BE2C (cell line): Measurements from ENCODE around the gene COX14.
"Not testable (repeated sequence)": the region's sequence is repeated elsewhere in the genome, so short reads cannot be mapped to it uniquely, and the experiment has no call there.

Source experiments
- DNase-seq: peaks from one replicate; pipeline ENCODE4 v3.0.0-alpha.2; 2020
- H3K27me3 ChIP-seq: fragments of 250-450 bp; sonication (Bioruptor Pico); 2 replicates; pipeline ENCODE4 v1.5.1; 2020; ENCODE audit warnings: mild to moderate bottlenecking
- H3K36me3 ChIP-seq: fragments of 250-450 bp; sonication (Bioruptor Pico); 2 replicates; pipeline ENCODE4 v1.5.1; 2020; ENCODE audit warnings: mild to moderate bottlenecking
- H3K4me1 ChIP-seq: fragments of 250-450 bp; sonication (Bioruptor Pico); 2 replicates; pipeline ENCODE4 v1.5.1; 2020
- H3K4me3 ChIP-seq: 2 replicates; pipeline ENCODE4 v1.5.1; 2011; ENCODE audit warnings: low read depth, low read length
- H3K9me3 ChIP-seq: fragments of 250-450 bp; sonication (Bioruptor Pico); 2 replicates; pipeline ENCODE4 v1.5.1; 2020
- TF ChIP-seq, protein P1 (sequence below): IDR thresholded peaks from 2 replicates; pipeline ENCODE4 v1.5.1; 2012; ENCODE audit warnings: mild to moderate bottlenecking, low read depth, low read length

The COX14 gene

GRCh38 chr12:50149311-50149710 is 37.3 kb downstream of the COX14 start:
- Histone ChIP-seq H3K9me3 (no peaks in the 10 kb centered on the region), H3K4me3 (no peak overlapping the region), H3K27me3 (no peaks in the 10 kb centered on the region), H3K36me3 (no peaks in the 10 kb centered on the region), H3K4me1 (peaks cover 5% of the 10 kb centered on the region)
- TF ChIP-seq, protein P1, sequence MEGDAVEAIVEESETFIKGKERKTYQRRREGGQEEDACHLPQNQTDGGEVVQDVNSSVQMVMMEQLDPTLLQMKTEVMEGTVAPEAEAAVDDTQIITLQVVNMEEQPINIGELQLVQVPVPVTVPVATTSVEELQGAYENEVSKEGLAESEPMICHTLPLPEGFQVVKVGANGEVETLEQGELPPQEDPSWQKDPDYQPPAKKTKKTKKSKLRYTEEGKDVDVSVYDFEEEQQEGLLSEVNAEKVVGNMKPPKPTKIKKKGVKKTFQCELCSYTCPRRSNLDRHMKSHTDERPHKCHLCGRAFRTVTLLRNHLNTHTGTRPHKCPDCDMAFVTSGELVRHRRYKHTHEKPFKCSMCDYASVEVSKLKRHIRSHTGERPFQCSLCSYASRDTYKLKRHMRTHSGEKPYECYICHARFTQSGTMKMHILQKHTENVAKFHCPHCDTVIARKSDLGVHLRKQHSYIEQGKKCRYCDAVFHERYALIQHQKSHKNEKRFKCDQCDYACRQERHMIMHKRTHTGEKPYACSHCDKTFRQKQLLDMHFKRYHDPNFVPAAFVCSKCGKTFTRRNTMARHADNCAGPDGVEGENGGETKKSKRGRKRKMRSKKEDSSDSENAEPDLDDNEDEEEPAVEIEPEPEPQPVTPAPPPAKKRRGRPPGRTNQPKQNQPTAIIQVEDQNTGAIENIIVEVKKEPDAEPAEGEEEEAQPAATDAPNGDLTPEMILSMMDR: no peak
- DNase-seq: no peak

GRCh38 chr12:50151047-50151687 is 39.1 kb downstream of the COX14 start:
- H3K36me3 ChIP-seq: no peaks in the 10 kb centered on the region
- no peaks in the 10 kb centered on the region for H3K9me3 ChIP-seq
- TF ChIP-seq, protein P1: no peak
- DNase-seq: no peak
- H3K4me1 ChIP-seq: no peaks in the 10 kb centered on the region
- no peaks in the 10 kb centered on the region for H3K27me3 ChIP-seq
- no peak overlapping the region for H3K4me3 ChIP-seq

DNA sequence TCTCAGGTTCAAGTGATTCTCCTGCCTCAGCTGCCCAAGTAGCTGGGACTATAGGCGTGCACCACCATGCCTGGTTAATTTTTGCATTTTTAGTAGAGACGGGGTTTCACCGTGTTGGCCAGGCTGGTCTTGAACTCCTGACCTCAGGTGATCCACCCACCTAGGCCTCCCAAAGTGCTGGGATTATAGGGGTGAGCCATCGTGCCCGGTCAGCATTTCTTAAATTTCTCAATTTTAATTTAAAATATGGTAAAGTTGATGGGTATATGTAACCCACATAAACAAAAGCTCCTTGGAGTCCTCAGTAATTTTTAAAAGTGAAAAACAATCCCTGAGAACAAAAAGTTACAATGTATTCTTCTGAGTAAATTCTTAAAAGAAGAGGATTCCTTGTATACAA is 42.9 kb downstream of the COX14 start:
- DNase-seq, H3K9me3 ChIP-seq, H3K27me3 ChIP-seq, H3K36me3 ChIP-seq, H3K4me3 ChIP-seq, H3K4me1 ChIP-seq: not testable (repeated sequence)

DNA sequence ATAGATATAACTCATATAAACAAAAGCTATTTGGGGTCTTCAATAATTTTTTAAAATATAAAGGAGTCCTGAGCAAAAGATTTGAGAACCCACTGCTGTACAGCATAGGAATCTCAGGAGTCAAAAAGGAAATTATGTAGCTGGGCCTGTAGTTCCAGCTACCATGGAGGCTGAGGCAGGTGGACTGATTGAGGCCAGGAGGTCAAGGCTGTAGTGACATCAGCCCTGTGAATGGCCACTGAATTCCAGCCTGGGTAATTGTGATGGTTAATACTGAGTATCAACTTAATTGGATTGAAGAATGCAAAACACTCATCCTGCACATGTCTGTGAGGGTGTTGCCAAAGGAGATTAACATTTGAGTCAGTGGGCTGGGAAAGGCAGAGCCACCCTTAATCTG is 44.6 kb downstream of the COX14 start:
- Histone ChIP-seq H3K36me3 (no peaks in the 10 kb centered on the region), H3K4me1 (no peaks in the 10 kb centered on the region), H3K9me3 (no peaks in the 10 kb centered on the region), H3K27me3 (no peaks in the 10 kb centered on the region), H3K4me3 (no peak overlapping the region)
- DNase-seq: no peak
- TF ChIP-seq, protein P1: no peak

DNA sequence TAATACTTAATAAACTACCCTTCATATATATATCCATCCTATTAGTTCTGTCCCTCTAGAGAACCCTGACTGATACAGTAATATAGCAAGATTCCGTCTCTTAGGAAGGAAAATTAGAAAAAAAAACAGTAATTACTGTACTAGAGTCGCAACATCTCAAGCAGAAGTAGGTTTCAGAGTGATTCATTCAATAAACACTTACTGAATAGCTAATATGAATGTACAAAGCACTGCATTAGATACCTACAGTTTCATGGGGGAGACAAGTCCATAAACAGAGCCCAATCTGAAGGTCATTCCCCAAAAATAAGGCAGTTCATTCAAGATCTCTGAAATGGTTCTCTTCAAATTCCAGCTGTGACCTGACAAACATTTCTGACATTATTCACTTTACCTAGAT is 45.2 kb downstream of the COX14 start:
- DNase-seq: no peak
- Histone ChIP-seq H3K27me3 (no peaks in the 10 kb centered on the region), H3K4me1 (no peaks in the 10 kb centered on the region), H3K36me3 (no peaks in the 10 kb centered on the region), H3K4me3 (no peak overlapping the region), H3K9me3 (no peaks in the 10 kb centered on the region)
- TF ChIP-seq, protein P1: no peak

DNA sequence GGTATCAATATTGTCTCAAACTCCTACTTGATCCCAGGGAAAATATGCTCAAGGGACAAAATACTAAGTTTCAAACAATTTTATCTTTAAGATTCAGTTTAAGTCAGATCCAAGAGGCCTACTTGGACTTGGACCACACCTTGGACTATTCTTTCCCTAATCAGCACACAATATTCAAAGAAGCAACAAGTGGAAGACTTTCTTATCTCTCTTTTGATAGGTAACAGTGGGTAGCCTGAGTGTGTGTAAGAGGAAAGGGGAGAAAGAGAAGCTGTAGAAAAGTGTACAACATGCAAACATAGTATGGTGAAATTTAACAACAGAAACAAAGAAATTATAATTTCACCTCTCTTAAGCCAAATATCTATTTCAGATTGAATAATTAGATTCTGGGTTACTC is 48.6 kb downstream of the COX14 start:
- H3K4me3 ChIP-seq: no peak overlapping the region
- no peaks in the 10 kb centered on the region for H3K36me3 ChIP-seq
- TF ChIP-seq, protein P1: no peak
- no peaks in the 10 kb centered on the region for H3K4me1 ChIP-seq
- DNase-seq: no peak
- H3K9me3 ChIP-seq: no peaks in the 10 kb centered on the region
- H3K27me3 ChIP-seq: no peaks in the 10 kb centered on the region

- TF ChIP-seq, protein P1: no peak
- H3K4me1 ChIP-seq: no peaks in the 10 kb centered on the region
- no peak for DNase-seq
- H3K27me3 ChIP-seq: no peaks in the 10 kb centered on the region
- H3K9me3 ChIP-seq: no peaks in the 10 kb centered on the region
- no peaks in the 10 kb centered on the region for H3K36me3 ChIP-seq
- H3K4me3 ChIP-seq: no peak overlapping the region
Observed at GRCh38 chr12:50162230-50162629, 50.2 kb downstream of the COX14 start.
